Activated B cell treated with CpG ODN at 0.5 μM for 24 hours (primary cell): ENCODE results near the gene PIEZO2. TPM values are rescaled to one million over a fixed set of nuclear protein-coding genes. Genes with fewer than 3 reads are reported as not detected.
"Not testable (repeated sequence)": the region's sequence is repeated elsewhere in the genome, so short reads cannot be mapped to it uniquely, and the experiment has no call there.

ENCODE experiments used
- ATAC-seq: fragments of 200-7000 bp; cut with Tn5 transposase; one replicate; pipeline ENCODE4 v1.10.0; 2021; ENCODE audit warnings: low read depth, mild to moderate bottlenecking, moderate library complexity
- CTCF ChIA-PET: fragments of 350-600 bp; sonication (Branson Sonifier 250); formaldehyde crosslinking; loops from one replicate; lab custom pipeline; 2021; ENCODE audit warnings: antibody characterized with exemption; lab: Charles Lee
- POLR2A ChIA-PET: fragments of 350-600 bp; sonication (Branson Sonifier 250); formaldehyde crosslinking; loops from one replicate; lab custom pipeline; 2021; ENCODE audit warnings: antibody characterized with exemption; lab: Charles Lee
- DNase-seq: peaks from one replicate; pipeline ENCODE4 v3.0.0; 2022
- H3K27ac Mint-ChIP-seq: one replicate; pipeline ENCODE4 v1.8.0; 2020; ENCODE audit warnings: mixed read lengths
- H3K27me3 Mint-ChIP-seq: one replicate; pipeline ENCODE4 v1.8.0; 2021; ENCODE audit warnings: mixed read lengths
- H3K36me3 Mint-ChIP-seq: one replicate; pipeline ENCODE4 v1.8.0; 2021; ENCODE audit warnings: low read depth, mixed read lengths
- H3K4me1 Mint-ChIP-seq: one replicate; pipeline ENCODE4 v1.8.0; 2021; ENCODE audit warnings: mixed read lengths
- H3K4me3 Mint-ChIP-seq: one replicate; pipeline ENCODE4 v1.8.0; 2020; ENCODE audit warnings: mild to moderate bottlenecking, mixed read lengths
- H3K9me3 Mint-ChIP-seq: one replicate; pipeline ENCODE4 v1.8.0; 2020; ENCODE audit warnings: mixed read lengths
- intact Hi-C: fragments of 100-400 bp; cut with micrococcal nuclease; formaldehyde crosslinking; loops from one replicate; pipeline ENCODE4 v1.15.1; 2024
- total RNA-seq: library from RNA; stranded (reverse); gene quantifications from 2 replicates; pipeline ENCODE4 v1.2.3, GENCODE V29; 2022
- TF ChIP-seq, protein P1 (sequence below): fragments of 200-600 bp; IDR thresholded peaks from one replicate; pipeline ENCODE4 v1.8.0; 2022; ENCODE audit warnings: antibody characterized with exemption, mild to moderate bottlenecking

Gene PIEZO2
- total RNA-seq, 1 donor from 2014 or later, result not detected

DNA sequence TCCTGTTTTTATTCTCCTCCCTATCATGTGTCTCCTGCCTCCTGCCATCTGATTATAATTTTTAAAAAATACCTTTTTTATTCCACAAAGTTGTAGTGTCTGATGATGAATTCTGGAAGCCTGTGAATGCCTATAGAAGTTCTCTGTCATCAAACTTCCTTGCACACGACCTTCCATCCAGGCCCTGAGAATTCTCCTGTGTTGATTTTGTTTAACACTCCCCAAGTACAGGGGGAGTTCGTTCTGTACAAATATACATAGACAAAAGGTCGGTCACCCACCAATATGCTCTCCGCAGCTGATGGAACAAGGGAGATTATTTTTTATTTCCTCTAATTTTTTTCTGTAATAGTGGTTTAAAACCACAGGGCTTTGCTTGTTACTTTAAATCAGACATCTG lies 232.5 kb downstream of the PIEZO2 start:
- ATAC-seq (no peak), DNase-seq (no peak)
- H3K36me3 Mint-ChIP-seq, result no peaks in the 10 kb centered on the region
- no peaks in the 10 kb centered on the region for H3K27me3 Mint-ChIP-seq
- H3K9me3 Mint-ChIP-seq, result no peaks in the 10 kb centered on the region
- no peak overlapping the region for H3K4me3 Mint-ChIP-seq
- intact Hi-C loops, result no loop called here
- H3K4me1 Mint-ChIP-seq, result no peaks in the 10 kb centered on the region
- no peak overlapping the region for H3K27ac Mint-ChIP-seq
- POLR2A ChIA-PET, result no interaction called here
- TF ChIP-seq, protein P1, sequence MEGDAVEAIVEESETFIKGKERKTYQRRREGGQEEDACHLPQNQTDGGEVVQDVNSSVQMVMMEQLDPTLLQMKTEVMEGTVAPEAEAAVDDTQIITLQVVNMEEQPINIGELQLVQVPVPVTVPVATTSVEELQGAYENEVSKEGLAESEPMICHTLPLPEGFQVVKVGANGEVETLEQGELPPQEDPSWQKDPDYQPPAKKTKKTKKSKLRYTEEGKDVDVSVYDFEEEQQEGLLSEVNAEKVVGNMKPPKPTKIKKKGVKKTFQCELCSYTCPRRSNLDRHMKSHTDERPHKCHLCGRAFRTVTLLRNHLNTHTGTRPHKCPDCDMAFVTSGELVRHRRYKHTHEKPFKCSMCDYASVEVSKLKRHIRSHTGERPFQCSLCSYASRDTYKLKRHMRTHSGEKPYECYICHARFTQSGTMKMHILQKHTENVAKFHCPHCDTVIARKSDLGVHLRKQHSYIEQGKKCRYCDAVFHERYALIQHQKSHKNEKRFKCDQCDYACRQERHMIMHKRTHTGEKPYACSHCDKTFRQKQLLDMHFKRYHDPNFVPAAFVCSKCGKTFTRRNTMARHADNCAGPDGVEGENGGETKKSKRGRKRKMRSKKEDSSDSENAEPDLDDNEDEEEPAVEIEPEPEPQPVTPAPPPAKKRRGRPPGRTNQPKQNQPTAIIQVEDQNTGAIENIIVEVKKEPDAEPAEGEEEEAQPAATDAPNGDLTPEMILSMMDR, result no peak
- CTCF ChIA-PET, result no interaction called here

DNA sequence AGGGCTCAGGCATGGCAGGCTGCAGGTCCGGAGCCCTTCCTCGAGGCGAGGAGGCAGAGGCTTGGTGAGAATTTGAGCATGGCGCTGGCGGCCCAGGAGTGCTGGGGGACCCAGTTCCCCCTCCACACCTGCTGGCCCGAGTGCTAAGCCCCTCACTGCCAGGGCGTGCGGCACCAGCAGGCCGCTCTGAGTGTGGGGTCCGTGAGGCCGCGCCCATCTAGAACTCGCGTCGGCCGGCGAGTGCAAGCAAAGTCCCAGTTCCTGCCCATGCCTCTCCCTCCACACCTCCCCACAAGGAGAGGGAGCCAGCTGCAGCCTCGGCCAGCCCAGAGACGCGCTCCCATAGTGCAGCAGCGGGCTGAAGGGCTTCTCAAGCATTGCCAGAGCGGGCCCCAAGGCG lies 233.0 kb downstream of the PIEZO2 start:
- Mint-ChIP-seq H3K9me3 (no peaks in the 10 kb centered on the region), H3K4me1 (no peaks in the 10 kb centered on the region), H3K27me3 (no peaks in the 10 kb centered on the region), H3K36me3 (no peaks in the 10 kb centered on the region), H3K27ac (no peak overlapping the region), H3K4me3 (no peak overlapping the region)
- ChIA-PET POLR2A (interaction anchor here (0.6 kb wide), 1 partner anchor 644 kb away, joined by 3 read pairs; no protein-coding TSS in a partner anchor), CTCF (no interaction called here)
- intact Hi-C loops, result no loop called here
- TF ChIP-seq, protein P1, result no peak
- ATAC-seq, result no peak
- DNase-seq, result no peak

DNA sequence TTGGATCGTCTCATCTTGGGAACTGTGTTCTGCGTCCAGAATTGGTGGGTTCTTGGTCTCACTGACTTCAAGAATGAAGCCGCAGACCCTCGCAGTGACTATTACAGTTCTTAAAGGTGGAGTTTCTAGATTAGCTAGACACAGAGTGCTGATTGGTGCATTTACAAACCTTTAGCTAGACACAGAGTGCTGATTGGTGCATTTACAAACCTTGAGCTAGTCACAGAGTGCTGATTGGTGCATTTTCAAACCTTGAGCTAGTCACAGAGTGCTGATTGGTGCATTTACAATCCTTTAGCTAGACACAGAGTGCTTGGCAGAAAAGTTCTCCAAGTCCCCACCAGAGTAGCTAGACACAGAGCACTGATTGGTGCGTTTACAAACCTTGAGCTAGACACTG lies 233.6 kb downstream of the PIEZO2 start:
- DNase-seq, intact Hi-C loops, ATAC-seq, H3K4me3 Mint-ChIP-seq, H3K9me3 Mint-ChIP-seq, H3K27me3 Mint-ChIP-seq, CTCF ChIA-PET, H3K27ac Mint-ChIP-seq, H3K36me3 Mint-ChIP-seq, H3K4me1 Mint-ChIP-seq: not testable (repeated sequence)
- POLR2A ChIA-PET, result interaction anchor here (0.6 kb wide), 1 partner anchor 644 kb away, joined by 3 read pairs; no protein-coding TSS in a partner anchor

DNA sequence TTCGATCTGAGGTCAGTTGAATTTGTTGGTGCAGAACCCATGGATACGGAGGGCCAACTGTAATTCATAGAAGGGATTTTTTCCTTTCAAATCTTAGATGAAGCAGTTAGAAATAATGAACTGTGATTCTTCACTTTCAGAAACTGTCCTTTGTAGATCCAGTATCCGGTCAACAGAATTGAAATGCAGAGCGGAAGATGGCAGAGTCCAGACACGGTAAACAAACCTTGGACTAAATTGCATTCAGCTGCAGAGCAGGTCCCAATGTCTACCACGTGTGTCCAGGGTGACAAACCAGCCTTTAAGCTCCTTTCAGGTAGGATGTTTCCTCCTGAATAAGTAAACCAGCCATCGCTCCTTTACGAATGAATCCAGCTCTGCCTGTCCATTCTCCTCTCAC lies 234.8 kb downstream of the PIEZO2 start:
- H3K27me3 Mint-ChIP-seq, H3K4me1 Mint-ChIP-seq, DNase-seq, CTCF ChIA-PET, intact Hi-C loops, ATAC-seq, H3K27ac Mint-ChIP-seq, H3K4me3 Mint-ChIP-seq, POLR2A ChIA-PET, H3K9me3 Mint-ChIP-seq, H3K36me3 Mint-ChIP-seq: not testable (repeated sequence)

DNA sequence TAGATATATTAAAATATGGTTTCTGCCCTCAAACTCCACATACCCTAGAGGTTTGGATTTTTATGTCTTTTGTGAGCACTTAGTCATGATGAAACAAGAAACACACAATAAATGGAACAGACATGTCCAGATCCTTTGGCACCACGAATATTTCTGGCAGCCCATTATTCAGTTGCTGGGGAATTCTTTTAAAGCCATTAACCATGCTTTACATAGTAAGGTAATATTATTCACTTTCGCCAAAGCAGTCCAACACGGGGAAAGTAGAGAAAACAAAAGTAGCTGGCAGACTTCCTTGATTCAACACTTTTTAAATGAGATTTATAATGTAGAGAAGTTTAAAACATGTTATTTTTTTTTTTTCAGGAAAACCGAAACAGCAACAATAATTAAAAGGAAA lies 235.4 kb downstream of the PIEZO2 start:
- ChIA-PET CTCF (no interaction called here), POLR2A (no interaction called here)

DNA sequence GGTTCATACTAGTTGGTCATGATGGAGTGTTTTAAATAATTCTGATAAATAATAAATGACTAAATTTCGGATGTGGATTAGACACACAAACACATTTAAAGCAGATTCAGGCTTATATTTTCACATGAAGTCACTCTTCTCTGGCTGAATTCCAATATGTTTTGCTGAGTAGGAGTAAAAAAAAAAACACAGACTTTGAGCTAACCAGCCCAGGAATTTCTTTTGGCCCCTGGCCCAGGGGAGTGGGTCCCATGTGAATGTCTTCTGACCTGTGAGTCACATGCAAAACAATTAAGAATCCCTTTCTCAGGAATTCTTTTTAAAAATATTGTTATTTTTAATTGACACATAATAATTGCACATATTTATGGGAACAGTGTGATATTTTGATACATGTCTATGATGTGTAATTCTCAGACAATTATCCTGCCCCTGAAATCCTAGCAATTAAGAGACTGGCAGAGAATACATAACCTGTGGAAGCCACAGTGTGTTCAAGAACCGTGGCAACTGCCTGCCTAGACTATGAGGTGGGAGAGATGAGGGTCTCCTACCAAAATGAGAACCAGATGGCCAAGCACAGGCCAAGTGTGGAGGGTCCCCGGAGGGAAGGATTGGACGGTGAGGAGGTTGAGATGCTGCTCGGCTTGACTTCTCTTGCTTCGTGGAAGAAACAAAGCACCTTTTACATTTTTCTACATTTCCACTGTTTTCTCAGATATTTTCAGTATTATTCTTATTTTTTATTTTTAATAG lies 236.4 kb downstream of the PIEZO2 start:
- Mint-ChIP-seq H3K4me1 (no peaks in the 10 kb centered on the region), H3K36me3 (no peaks in the 10 kb centered on the region), H3K4me3 (no peak overlapping the region), H3K9me3 (no peaks in the 10 kb centered on the region), H3K27me3 (no peaks in the 10 kb centered on the region), H3K27ac (no peak overlapping the region)
- TF ChIP-seq, protein P1, result no peak
- CTCF ChIA-PET, result no interaction called here
- DNase-seq, result no peak
- no peak for ATAC-seq
- intact Hi-C loops, result no loop called here
- POLR2A ChIA-PET, result no interaction called here

More for the DNA sequence above, 235.4 kb downstream of the PIEZO2 start:
- no peak overlapping the region for H3K27ac Mint-ChIP-seq
- DNase-seq, result no peak
- TF ChIP-seq, protein P1, result no peak
- intact Hi-C loops, result no loop called here
- no peaks in the 10 kb centered on the region for H3K4me1 Mint-ChIP-seq
- H3K36me3 Mint-ChIP-seq, result no peaks in the 10 kb centered on the region
- no peak for ATAC-seq
- no peaks in the 10 kb centered on the region for H3K27me3 Mint-ChIP-seq
- H3K4me3 Mint-ChIP-seq, result no peak overlapping the region
- H3K9me3 Mint-ChIP-seq, result no peaks in the 10 kb centered on the region
